GM23338 (cell line): ENCODE data around the gene FAXC.

ENCODE experiments used
- CREB1 ChIP-seq: fragments of 250-450 bp; sonication (Bioruptor Pico); IDR thresholded peaks from 2 replicates; pipeline ENCODE4 v1.5.0; 2020; ENCODE audit warnings: low read depth, mild to moderate bottlenecking, moderate library complexity
- EZH2 ChIP-seq: fragments of 200-600 bp; sonication (generic); IDR thresholded peaks from one replicate; pipeline ENCODE4 v1.8.0; 2017; ENCODE audit warnings: antibody characterized with exemption, mild to moderate bottlenecking, low read depth; ENCODE audit not compliant: unreplicated experiment
- EZH2phosphoT487 ChIP-seq: fragments of 200-600 bp; sonication (generic); IDR thresholded peaks from one replicate; pipeline ENCODE4 v1.8.1; 2018; ENCODE audit warnings: antibody characterized with exemption; ENCODE audit not compliant: unreplicated experiment
- POLR2AphosphoS5 ChIP-seq: IDR thresholded peaks from 2 replicates; pipeline ENCODE4 v1.6.1; 2016; ENCODE audit warnings: antibody characterized with exemption, low read depth
- REST ChIP-seq: IDR thresholded peaks from one replicate; pipeline ENCODE4 v1.6.1; 2018; ENCODE audit warnings: antibody characterized with exemption; ENCODE audit not compliant: unreplicated experiment
- ZNF114 ChIP-seq: fragments of 250-450 bp; sonication (Bioruptor Pico); IDR thresholded peaks from 2 replicates; pipeline ENCODE4 v1.5.0; 2020; ENCODE audit warnings: mild to moderate bottlenecking, moderate library complexity
- ZNF331 ChIP-seq: fragments of 250-450 bp; sonication (Bioruptor Pico); IDR thresholded peaks from 2 replicates; pipeline ENCODE4 v1.5.0; 2020; ENCODE audit warnings: low read depth, mild to moderate bottlenecking, moderate library complexity
- TF ChIP-seq, protein P1 (sequence below), 2 experiments: fragments of 200-600 bp in 1 of 2; sonication (generic) in 1 of 2; conservative IDR thresholded peaks; 2 replicates each; pipeline versions ENCODE4 v1.5.1 to v1.6.1; 2016 to 2017; ENCODE audit warnings: antibody characterized with exemption in 2 of 2, low read depth in 2 of 2, mild to moderate bottlenecking in 2 of 2, moderate library complexity in 1 of 2
- TF ChIP-seq, protein P2 (sequence below): IDR thresholded peaks from 2 replicates; pipeline ENCODE4 v1.6.1; 2016; ENCODE audit warnings: antibody characterized with exemption

GRCh38 chr6:99233219-99233618, 116.3 kb downstream of the FAXC start:
- TF ChIP-seq, protein P1, sequence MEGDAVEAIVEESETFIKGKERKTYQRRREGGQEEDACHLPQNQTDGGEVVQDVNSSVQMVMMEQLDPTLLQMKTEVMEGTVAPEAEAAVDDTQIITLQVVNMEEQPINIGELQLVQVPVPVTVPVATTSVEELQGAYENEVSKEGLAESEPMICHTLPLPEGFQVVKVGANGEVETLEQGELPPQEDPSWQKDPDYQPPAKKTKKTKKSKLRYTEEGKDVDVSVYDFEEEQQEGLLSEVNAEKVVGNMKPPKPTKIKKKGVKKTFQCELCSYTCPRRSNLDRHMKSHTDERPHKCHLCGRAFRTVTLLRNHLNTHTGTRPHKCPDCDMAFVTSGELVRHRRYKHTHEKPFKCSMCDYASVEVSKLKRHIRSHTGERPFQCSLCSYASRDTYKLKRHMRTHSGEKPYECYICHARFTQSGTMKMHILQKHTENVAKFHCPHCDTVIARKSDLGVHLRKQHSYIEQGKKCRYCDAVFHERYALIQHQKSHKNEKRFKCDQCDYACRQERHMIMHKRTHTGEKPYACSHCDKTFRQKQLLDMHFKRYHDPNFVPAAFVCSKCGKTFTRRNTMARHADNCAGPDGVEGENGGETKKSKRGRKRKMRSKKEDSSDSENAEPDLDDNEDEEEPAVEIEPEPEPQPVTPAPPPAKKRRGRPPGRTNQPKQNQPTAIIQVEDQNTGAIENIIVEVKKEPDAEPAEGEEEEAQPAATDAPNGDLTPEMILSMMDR (conservative IDR thresholded peaks at IDR 0.05; ENCODE audit: low read depth in 2 of 2) = no peak
- TF ChIP-seq CREB1 (CRISPR knock-in tag) = no peak
- TF ChIP-seq ZNF331 (CRISPR knock-in tag) = no peak
- TF ChIP-seq POLR2AphosphoS5 = no peak
- no peak for TF ChIP-seq EZH2
- TF ChIP-seq EZH2phosphoT487 = no peak
- no peak for TF ChIP-seq REST
- no peak for TF ChIP-seq ZNF114 (CRISPR knock-in tag)
- TF ChIP-seq, protein P2, sequence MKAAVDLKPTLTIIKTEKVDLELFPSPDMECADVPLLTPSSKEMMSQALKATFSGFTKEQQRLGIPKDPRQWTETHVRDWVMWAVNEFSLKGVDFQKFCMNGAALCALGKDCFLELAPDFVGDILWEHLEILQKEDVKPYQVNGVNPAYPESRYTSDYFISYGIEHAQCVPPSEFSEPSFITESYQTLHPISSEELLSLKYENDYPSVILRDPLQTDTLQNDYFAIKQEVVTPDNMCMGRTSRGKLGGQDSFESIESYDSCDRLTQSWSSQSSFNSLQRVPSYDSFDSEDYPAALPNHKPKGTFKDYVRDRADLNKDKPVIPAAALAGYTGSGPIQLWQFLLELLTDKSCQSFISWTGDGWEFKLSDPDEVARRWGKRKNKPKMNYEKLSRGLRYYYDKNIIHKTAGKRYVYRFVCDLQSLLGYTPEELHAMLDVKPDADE = no peak
